GM21786 (cell line): Measurements from ENCODE around the gene EPHB2.

Experiments
- ATAC-seq: cut with Tn5 transposase; IDR thresholded peaks from one replicate; pipeline ENCODE4 v1.9.1; 2021; ENCODE audit not compliant: unreplicated experiment

Gene EPHB2

GRCh38 chr1:22777388-22778057 lies 66.9 kb downstream of the EPHB2 start:
- no peak for ATAC-seq

DNA sequence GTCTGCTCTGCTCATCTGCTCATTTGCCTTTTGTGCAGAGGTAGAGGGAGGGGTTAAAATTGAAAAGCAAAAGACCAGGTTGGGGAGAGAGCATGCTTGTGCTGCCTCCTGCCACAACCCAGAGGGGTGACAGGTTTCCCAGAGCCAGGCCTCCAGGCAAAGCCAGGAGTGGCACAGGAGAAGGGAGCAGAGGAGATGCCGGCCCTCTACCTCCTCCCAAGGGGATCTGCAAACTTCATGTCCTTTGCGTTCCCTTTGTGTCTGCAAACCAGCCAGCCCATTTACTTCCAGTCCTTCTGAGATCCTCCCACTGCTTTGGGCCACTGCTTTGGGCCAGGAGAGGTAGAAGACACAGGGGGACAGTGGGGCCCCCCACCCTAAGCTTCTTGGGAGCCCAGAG lies 67.8 kb downstream of the EPHB2 start:
- no peak for ATAC-seq

DNA sequence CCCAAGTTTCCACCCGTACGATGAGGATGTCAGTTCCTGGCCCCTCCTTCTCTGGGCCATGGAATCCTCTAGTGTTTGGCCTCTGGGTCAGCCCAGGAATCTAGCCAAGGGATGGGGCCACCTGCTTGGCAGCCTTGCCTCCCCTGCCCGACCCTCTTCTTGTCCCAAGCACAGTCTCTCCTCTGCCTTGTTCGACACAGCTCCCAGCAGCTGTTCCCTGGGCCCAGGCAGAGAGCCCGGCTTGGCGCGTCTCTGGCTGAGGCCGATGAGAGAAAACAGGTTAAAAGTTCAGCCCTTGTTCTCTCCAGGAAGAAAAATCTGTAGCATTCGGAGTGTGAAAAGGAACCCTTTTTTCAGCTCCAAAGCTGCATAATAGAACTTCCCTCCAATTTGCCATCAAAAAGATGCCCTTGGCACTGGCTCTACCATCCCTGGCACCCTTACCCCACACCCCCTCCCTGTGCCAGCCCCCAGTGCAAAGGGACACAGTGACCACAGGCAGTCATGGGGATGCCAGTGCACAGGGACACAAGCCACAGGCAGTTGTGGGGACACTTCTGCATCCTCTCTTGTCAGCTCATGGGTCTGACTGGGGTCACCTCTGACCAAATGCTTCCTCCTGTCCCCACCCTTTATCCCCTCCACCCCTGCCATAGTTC lies 68.4 kb downstream of the EPHB2 start:
- no peak for ATAC-seq

GRCh38 chr1:22780696-22781095 lies 70.1 kb downstream of the EPHB2 start:
- ATAC-seq, result no peak

- no peak for ATAC-seq
These were observed 70.8 kb downstream of the EPHB2 start for GRCh38 chr1:22781483-22781882.

DNA sequence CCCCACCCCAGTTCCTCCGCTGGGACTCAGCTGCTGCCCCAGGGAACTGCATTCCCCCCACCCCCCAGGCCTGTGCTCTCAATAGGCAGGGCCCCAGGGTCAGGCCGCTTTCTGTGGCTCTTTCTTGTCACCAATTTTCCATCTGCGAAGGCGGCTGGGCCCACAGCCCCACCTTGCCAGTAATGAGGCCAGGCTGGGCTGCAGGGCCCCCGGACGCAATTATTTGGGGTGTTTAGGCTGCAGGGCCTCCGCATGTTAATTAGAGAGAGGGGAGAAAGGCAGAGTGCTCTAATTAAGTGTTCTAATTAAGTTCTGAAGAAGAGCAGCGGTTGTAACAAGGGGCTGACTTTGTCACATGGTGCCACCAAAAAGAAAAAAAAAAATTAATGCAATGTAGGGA lies 71.8 kb downstream of the EPHB2 start:
- ATAC-seq, result no peak

- no peak for ATAC-seq
These were observed 73.7 kb downstream of the EPHB2 start for GRCh38 chr1:22784317-22784716.

DNA sequence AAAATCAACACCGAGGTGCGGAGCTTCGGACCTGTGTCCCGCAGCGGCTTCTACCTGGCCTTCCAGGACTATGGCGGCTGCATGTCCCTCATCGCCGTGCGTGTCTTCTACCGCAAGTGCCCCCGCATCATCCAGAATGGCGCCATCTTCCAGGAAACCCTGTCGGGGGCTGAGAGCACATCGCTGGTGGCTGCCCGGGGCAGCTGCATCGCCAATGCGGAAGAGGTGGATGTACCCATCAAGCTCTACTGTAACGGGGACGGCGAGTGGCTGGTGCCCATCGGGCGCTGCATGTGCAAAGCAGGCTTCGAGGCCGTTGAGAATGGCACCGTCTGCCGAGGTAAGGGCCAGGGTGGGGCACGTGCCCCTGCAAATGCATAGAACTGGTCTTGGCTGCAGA lies 74.1 kb downstream of the EPHB2 start:
- ATAC-seq, result no peak

GRCh38 chr1:22786101-22786500 lies 75.5 kb downstream of the EPHB2 start:
- no peak for ATAC-seq

DNA sequence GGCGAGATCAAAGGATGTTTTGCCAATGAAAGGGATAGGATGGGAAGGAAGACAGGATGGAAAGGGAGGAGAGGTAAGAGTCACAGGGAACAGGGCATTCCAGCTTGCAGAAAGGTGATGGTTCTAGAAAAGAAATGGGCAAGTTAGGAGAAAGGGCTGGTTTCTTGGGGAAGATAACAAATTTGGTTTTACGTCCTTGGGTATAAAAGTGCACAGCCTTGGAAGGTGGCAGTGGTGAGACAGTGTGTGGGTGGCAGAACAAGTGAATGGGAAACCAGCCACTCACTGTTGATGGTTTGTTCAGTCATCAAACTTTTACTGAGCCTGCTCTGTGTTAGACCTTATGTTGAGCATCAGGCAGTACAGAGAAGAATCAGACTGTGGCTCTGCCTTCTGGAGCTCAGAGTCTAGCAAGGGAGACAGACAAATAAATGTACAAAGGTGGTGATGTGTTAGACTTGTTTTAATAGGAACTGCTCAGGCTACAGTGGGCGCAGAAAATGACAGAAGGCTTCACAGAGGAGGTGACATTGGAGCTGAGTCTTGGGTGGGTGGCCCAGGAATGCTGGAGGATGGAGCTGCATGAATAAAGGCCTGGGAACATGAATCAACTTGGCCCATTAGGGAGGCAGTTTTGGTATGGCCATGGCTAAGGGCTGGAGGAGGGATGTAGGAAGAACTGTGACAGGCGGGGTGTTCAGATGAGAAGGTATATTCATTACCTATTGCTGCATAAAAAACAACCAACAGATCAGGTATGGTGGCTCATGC lies 76.3 kb downstream of the EPHB2 start:
- ATAC-seq, result no peak

DNA sequence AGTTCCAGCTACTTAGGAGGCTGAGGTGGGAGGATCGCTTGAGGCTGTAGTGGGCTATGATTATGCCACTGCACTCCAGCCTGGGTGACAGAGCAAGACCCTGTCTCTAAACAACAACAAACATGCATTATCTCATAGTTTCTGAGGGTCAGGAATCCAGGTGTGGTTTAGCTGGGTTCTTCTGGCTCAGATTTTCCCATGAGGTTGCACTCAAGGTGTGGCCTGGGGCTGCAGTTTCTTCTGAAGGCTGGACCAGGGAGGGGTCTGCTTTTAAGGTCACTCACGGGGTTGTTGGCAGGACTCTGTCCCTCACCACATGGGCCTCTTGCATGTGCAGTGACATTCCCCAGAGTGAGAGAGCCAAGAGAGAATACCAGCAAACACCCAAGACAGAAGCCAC lies 77.0 kb downstream of the EPHB2 start:
- ATAC-seq, result no peak

DNA sequence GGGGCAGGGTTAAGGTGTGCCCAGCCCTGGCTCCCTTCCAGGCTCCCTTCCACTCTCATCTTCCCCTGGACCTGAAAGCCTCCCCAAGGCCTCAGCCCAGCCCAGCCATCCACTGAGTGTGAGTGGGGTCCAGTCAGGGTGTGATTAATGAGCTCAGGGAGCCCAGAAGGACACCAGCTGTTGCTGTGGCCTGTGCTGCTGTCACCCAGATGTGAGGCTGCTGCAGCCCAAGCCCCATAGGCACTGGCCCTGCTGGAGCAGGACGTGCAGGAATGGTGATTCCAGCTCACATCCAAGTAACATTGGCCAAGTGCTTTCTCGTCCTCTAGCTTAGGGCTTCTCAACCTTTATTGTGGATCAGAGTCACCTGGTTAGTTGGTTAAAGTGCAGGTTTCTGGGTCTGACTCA lies 77.6 kb downstream of the EPHB2 start:
- ATAC-seq, result no peak

DNA sequence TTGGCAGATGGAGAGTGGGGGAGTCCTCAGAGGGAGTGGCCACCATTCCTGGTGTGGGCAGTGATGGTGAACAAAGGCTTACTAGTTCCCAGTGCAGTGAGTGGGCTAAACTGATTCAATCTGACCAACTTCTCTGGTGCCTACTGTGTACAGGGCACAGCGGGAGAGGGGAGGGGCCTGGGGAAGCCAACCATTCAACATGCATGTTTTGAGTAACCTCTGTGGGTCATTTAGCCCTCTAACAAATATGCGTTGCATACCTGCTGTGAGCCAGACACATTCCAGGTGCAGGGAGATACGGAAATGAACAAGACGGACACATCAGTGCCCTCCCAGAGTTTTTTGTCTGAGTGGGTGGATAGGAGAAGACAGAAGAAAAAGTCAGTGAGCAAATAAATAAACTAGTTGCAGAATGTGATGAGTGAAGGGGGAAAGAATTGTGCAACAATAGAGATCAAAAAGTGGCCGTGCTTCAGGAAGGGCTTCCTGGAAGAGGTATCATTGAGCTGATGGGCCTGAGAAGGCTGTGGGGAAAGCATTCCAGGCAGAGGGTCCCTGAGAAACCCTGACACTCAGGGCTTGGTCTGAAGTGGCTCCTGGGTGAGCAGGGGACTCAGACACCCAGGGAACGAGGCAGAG lies 78.8 kb downstream of the EPHB2 start:
- no peak for ATAC-seq

DNA sequence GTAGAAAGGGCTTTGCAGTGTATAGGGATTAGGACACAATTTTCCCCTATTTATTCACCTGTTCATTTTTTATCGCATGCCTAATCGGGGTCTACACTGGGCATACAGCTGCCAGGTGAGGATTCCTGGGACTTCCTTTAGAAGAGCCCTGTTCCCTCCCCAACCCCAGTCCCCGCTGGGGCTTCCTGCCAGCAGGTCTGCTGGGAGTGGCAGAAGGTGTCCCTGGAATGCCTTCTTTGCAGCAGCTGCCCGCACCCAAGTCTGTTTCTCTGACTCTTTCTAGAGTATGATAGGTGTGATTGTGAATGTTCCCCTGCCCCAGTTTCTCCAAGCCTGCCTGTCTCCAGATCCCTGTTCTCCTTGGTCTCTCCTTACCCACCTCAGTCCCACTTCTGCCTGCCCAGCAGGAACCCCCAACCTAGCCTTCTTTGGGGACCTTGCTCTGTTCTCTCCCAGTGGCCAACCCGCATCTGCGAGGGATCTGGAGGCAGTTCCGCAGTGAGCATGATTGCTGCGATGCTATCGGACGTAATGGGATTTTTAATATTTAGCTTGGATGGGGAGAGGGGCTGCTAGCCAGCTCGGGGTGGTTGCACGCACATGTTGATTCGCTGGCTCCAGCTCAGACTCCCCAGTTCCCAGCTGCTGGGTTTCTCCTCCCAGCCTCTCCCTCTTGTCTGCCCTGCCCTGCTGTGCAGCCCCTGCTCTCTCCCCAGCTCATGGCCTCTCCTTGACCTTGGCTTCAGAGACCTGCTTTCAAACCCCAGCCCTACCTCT lies 79.8 kb downstream of the EPHB2 start:
- no peak for ATAC-seq

DNA sequence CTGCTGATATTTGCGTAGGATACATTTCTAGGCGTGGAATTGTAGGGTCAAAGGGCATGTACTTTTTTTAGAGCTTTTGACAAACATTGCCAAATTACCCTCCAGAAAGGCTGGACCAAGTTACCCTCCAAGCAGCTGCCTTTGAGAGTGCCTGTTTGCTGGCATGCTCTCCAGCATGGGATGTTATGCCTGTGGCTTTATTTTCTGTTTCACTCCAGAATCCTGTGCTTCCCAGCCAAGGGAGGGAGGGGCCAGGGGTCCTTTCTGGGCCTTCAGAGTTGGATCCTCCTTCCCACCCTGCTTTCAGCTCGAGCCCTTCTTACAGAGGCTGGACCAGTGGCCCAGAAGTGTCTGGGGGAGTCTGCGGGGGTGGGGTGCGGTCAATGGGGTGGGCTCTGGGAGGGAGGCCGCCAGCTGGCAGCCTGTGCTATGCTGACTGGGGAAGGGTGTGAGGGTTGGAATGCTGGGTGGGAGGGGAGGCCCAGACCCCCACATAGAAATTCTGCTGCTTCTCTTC lies 81.2 kb downstream of the EPHB2 start:
- ATAC-seq, result no peak

- no peak for ATAC-seq
These were observed 81.9 kb downstream of the EPHB2 start for GRCh38 chr1:22792396-22793160.

DNA sequence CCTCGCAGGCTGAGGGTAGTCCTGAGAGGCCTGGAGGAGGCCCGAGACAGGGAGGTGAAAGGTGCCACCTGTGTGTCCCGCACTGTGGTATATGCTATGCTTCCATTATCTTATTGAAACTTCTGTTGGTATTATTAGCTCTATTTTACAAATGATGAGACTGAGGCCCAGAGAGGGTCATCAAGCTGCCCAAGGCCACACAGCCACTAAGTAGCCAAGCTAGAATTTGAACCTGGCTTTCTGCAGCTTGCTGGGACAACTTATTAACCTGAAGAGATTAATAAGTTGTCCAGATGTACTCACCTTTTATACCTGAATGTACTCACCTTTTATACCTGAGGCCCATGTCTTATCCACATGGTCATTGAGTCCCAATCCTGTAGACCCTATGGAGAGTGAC lies 83.0 kb downstream of the EPHB2 start:
- ATAC-seq, result no peak

DNA sequence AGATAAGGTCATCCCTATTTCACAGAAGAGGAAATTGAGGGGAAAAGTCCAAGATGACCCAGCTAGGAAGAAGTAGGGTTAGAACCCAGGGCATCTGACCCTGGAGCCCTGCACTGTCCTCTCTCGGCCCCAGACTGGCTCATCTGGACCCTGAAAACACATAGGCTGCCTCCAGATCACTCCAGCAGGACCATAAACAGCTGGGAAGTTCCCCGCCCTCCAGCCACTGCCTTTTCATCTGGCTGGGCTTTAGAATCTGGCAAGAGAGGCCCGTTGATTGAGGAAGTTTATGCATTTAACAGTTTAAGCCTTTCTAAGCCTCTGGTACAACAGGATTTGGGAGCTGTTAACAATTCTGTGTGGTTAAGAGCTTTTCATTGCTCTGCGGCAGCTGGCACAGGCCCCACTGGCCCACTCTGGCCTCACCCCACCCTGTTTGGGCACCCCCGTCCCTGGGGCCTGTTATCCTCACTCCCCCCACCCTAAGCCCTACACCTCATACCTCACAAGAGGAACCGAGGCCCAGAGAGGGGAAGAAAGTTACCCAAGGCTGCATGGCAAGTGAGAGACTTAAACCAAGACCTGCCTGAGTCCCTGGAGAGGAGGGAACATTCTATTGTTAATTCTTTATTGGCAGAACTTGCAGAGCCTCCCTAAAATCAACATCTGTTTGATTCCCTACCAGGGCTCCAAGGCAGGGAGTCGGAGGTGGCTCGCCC lies 84.2 kb downstream of the EPHB2 start:
- no peak for ATAC-seq

DNA sequence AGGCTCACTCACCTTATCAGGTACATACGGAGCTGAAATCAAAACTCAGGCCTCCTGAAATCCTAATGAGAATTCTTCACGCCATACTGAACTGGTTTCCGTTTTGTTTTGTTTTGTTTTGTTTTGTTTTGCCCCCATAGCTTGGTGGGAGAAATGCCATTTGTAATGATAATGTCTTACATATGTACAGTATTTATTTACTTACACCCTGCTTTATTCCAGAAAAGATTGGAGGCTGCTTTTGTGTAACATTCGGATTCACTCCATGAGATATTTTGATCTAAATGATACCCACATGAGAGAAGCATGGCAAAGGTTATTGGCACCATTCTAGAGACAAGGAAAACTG lies 84.7 kb downstream of the EPHB2 start:
- ATAC-seq, result no peak
